Measurements from ENCODE around the gene HHIPL1. TPM values are rescaled to one million over a fixed set of nuclear protein-coding genes. Genes with fewer than 3 reads are reported as not detected.

Gene HHIPL1
- total RNA-seq, 1 experiment from 2014 or later, result 2.6 TPM

GRCh38 chr14:99681832-99682148, 36.9 kb downstream of the HHIPL1 start:
- no peak overlapping the region for H3T11ph ChIP-seq (ENCODE audit: low read length)
- no peak overlapping the region for H4K8ac ChIP-seq (replicated peaks; ENCODE audit: insufficient read length, low read depth, low read length)
- no CpG with 5 or more reads among the region's 11 CpGs for WGBS (ENCODE audit: extremely low coverage, insufficient read length, low lambda C conversion rate)
- no peak overlapping the region for H3K23ac ChIP-seq (ENCODE audit: insufficient read length, low read depth, low read length)
- H2AFZ ChIP-seq (ENCODE audit: low read length), result no peak overlapping the region
- no peak overlapping the region for H3K27ac ChIP-seq (ENCODE audit: insufficient read length, low read depth, low read length)
- no peak overlapping the region for H2BK20ac ChIP-seq (ENCODE audit: low read depth, low read length, poor library complexity, severe bottlenecking)
- no peak overlapping the region for H2BK12ac ChIP-seq (ENCODE audit: insufficient read length, low read depth, low read length)
- no peaks in the 10 kb centered on the region for H3K27me3 ChIP-seq (ENCODE audit: insufficient read depth, low read length)
- peaks cover 14% of the 10 kb centered on the region for H3K27me3 Mint-ChIP-seq (ENCODE audit: low read depth)
- H3K9ac ChIP-seq (ENCODE audit: extremely low read depth, insufficient read length, low read length), result no peak overlapping the region
- no peak for TF ChIP-seq CTCF (conservative IDR thresholded peaks at IDR 0.05)
- no peak overlapping the region for H2BK5ac ChIP-seq (ENCODE audit: insufficient read length, low read length)
- H3K4me1 ChIP-seq (ENCODE audit: insufficient read depth, low read length), result no peaks in the 10 kb centered on the region
- H2BK15ac ChIP-seq (ENCODE audit: low read depth, low read length), result no peak overlapping the region
- H4K91ac ChIP-seq (ENCODE audit: insufficient read length, low read depth, low read length), result no peak overlapping the region
- no peaks in the 10 kb centered on the region for H3K79me1 ChIP-seq (ENCODE audit: insufficient read depth, low read depth, low read length, poor library complexity, severe bottlenecking)
- H3K23me2 ChIP-seq (ENCODE audit: insufficient read length, low read depth, low read length, poor library complexity, severe bottlenecking), result peaks cover 8% of the 10 kb centered on the region
- H2AK5ac ChIP-seq (ENCODE audit: insufficient read length, low read length), result no peak overlapping the region
- peak overlapping the region in 1 of 2 experiments; percentile 58; a peak in 2 of 5 replicates for H3K4me3 Mint-ChIP-seq
- no peak overlapping the region for H3K18ac ChIP-seq (ENCODE audit: insufficient read length, low read depth, low read length)
- H3K56ac ChIP-seq (ENCODE audit: insufficient read length, low read depth, low read length), result no peak overlapping the region
- peaks cover 2 to 10% (median 8%) of the 10 kb centered on the region in 3 experiments; a peak in 3 of 7 replicates for H3K36me3 Mint-ChIP-seq (ENCODE audit: insufficient read depth in 1 of 3, low read depth in 3 of 3)
- peaks cover 8% of the 10 kb centered on the region for H3K9me3 ChIP-seq (ENCODE audit: control insufficient read depth, low read depth, low read length)
- peaks cover 14 to 16% of the 10 kb centered on the region in 2 experiments for H3K4me1 Mint-ChIP-seq
- H3K4ac ChIP-seq (ENCODE audit: low read depth, low read length), result no peak overlapping the region
- no peak overlapping the region for H3K14ac ChIP-seq (ENCODE audit: insufficient read depth, low read length)
- H4K20me1 ChIP-seq (ENCODE audit: control insufficient read depth, insufficient read depth, insufficient read length), result no peaks in the 10 kb centered on the region
- H2BK120ac ChIP-seq (ENCODE audit: low read depth, low read length, poor library complexity, severe bottlenecking), result no peak overlapping the region
- no peak overlapping the region for H4K5ac ChIP-seq (ENCODE audit: insufficient read length, low read depth, low read length)
- no peak overlapping the region for H3K27ac Mint-ChIP-seq
- no peaks in the 10 kb centered on the region for H3K79me2 ChIP-seq (ENCODE audit: insufficient read depth, low read length)
- no peak for DNase-seq
- H3K4me2 ChIP-seq (ENCODE audit: insufficient read depth, insufficient read length, low read length), result no peak overlapping the region
- peaks cover 15 to 20% of the 10 kb centered on the region in 2 experiments; a peak in 4 of 5 replicates for H3K9me3 Mint-ChIP-seq

Measured in H9 (cell line).